ENCODE results near the gene MYO7B.

The MYO7B gene

GRCh38 chr2:127642706-127643438 is 107.4 kb downstream of the MYO7B start:
- TF ChIP-seq EZH2 (IDR thresholded peaks at IDR 0.05; ENCODE audit: borderline replicate concordance, low read depth, low read length, severe bottlenecking) (no peak), CTCF (IDR thresholded peaks at IDR 0.05; ENCODE audit: borderline replicate concordance, extremely low read depth, low read length, poor library complexity, severe bottlenecking) (no peak)
- H3K4me2 ChIP-seq (ENCODE audit: insufficient read depth, low read length): peak overlapping the region; percentile 85
- H3K79me2 ChIP-seq (ENCODE audit: insufficient read depth, low read length): peaks cover 42% of the 10 kb centered on the region

GRCh38 chr2:127643439-127644065 is 108.1 kb downstream of the MYO7B start:
- H4K20me1 ChIP-seq (ENCODE audit: insufficient read depth, low read length): no peaks in the 10 kb centered on the region
- peak overlapping the region; percentile 86 for H3K9ac ChIP-seq (ENCODE audit: low read depth, low read length)
- ATAC-seq (ENCODE audit: insufficient read depth, low read depth) (no peak), DNase-seq (no peak)
- H3K27me3 ChIP-seq (ENCODE audit: insufficient read depth, low read length, poor library complexity): no peaks in the 10 kb centered on the region
- H3K4me1 ChIP-seq (ENCODE audit: insufficient read depth, low read length): peaks cover 85% of the 10 kb centered on the region
- peak overlapping the region; percentile 97 for H3K27ac ChIP-seq (ENCODE audit: low read length)
- TF ChIP-seq EZH2 (IDR thresholded peaks at IDR 0.05; ENCODE audit: borderline replicate concordance, low read depth, low read length, severe bottlenecking) (no peak), CTCF (IDR thresholded peaks at IDR 0.05; ENCODE audit: borderline replicate concordance, extremely low read depth, low read length, poor library complexity, severe bottlenecking) (no peak)
- H2AFZ ChIP-seq (ENCODE audit: low read depth, low read length): no peak overlapping the region
- H3K9me3 ChIP-seq (ENCODE audit: insufficient read depth, low read length, severe bottlenecking): no peaks in the 10 kb centered on the region
- H3K4me2 ChIP-seq (ENCODE audit: insufficient read depth, low read length): no peak overlapping the region
- H3K79me2 ChIP-seq (ENCODE audit: insufficient read depth, low read length): peaks cover 35% of the 10 kb centered on the region
- H3K4me3 ChIP-seq (ENCODE audit: low read depth in 1 of 2, low read length in 2 of 2): no peak overlapping the region
- peaks cover 24% of the 10 kb centered on the region for H3K36me3 ChIP-seq (ENCODE audit: insufficient read depth, low read length)

More at GRCh38 chr2:127642706-127643438, 107.4 kb downstream of the MYO7B start:
- Histone ChIP-seq H3K9ac (ENCODE audit: low read depth, low read length) (peak overlapping the region; percentile 86), H3K4me3 (ENCODE audit: low read depth in 1 of 2, low read length in 2 of 2) (no peak overlapping the region), H3K36me3 (ENCODE audit: insufficient read depth, low read length) (peaks cover 31% of the 10 kb centered on the region), H3K4me1 (ENCODE audit: insufficient read depth, low read length) (peaks cover 85% of the 10 kb centered on the region), H3K9me3 (ENCODE audit: insufficient read depth, low read length, severe bottlenecking) (no peaks in the 10 kb centered on the region), H3K27ac (ENCODE audit: low read length) (peak overlapping the region; percentile 97), H3K27me3 (ENCODE audit: insufficient read depth, low read length, poor library complexity) (no peaks in the 10 kb centered on the region), H4K20me1 (ENCODE audit: insufficient read depth, low read length) (no peaks in the 10 kb centered on the region), H2AFZ (ENCODE audit: low read depth, low read length) (no peak overlapping the region)
- ATAC-seq (ENCODE audit: insufficient read depth, low read depth): no peak
- no peak for DNase-seq

- ATAC-seq (ENCODE audit: insufficient read depth, low read depth): no peak
- no peak for TF ChIP-seq EZH2 (IDR thresholded peaks at IDR 0.05; ENCODE audit: borderline replicate concordance, low read depth, low read length, severe bottlenecking)
- no peak for TF ChIP-seq CTCF (IDR thresholded peaks at IDR 0.05; ENCODE audit: borderline replicate concordance, extremely low read depth, low read length, poor library complexity, severe bottlenecking)
- Histone ChIP-seq H3K4me3 (ENCODE audit: low read depth in 1 of 2, low read length in 2 of 2) (no peak overlapping the region), H3K27ac (ENCODE audit: low read length) (peak overlapping the region; percentile 97), H3K79me2 (ENCODE audit: insufficient read depth, low read length) (peaks cover 27% of the 10 kb centered on the region), H4K20me1 (ENCODE audit: insufficient read depth, low read length) (no peaks in the 10 kb centered on the region), H3K4me1 (ENCODE audit: insufficient read depth, low read length) (peaks cover 84% of the 10 kb centered on the region), H2AFZ (ENCODE audit: low read depth, low read length) (no peak overlapping the region), H3K9ac (ENCODE audit: low read depth, low read length) (0 out of 2 replicates have a peak overlapping the region, but pooled peaks have one; percentile 86), H3K9me3 (ENCODE audit: insufficient read depth, low read length, severe bottlenecking) (no peaks in the 10 kb centered on the region), H3K36me3 (ENCODE audit: insufficient read depth, low read length) (peaks cover 16% of the 10 kb centered on the region), H3K27me3 (ENCODE audit: insufficient read depth, low read length, poor library complexity) (no peaks in the 10 kb centered on the region), H3K4me2 (ENCODE audit: insufficient read depth, low read length) (no peak overlapping the region)
- peak; percentile 30 for DNase-seq
These were observed 108.9 kb downstream of the MYO7B start for GRCh38 chr2:127644066-127645025.
